Stimulated activated CD4-positive, alpha-beta T cell treated with anti-CD3 and anti-CD28 coated beads, TNF-alpha, amount 100 ng/mL, for 1 hour (primary cell): ENCODE results near the gene KLHDC3.

ENCODE experiments used
- DNase-seq, 3 donors: peaks; one replicate each; pipeline ENCODE4 v3.0.0-alpha.2; 2020; ENCODE audit warnings: low read depth in 3 of 3, low spot score in 1 of 3

Gene KLHDC3

DNA sequence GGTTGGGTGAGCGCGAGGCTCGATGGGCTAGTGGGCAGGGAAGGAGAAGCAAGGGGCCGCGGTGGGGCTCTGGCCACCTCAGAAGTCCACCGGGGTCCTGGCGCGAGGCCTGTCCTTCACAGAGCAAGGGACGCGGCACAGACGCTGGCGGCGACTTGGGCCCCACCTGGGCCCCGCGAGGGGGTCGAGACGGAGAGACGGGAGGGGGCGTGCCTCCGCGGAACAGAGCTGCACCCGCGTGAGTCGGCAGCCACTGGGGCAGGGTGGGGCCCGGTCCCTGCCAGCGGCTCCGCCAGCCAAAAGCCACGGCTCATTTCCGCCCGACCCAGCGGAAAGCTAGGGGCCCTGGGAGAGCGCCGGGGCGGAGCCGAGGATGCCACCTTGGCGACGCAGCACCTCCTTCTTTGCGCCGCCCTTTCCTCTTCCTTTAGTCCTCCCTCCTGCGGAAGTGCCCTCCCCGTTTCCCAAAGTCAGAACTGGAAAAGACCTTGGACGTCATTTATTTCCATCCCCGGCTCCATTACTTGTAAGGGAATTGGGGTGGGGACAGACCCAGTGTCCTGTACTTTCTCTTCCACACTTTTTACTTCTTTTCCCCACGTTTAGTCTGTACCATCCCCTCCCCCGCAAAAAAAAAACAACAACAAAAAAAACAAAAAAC is 39.6 kb downstream of the KLHDC3 start, which contains the start of gene CUL7:
Gene CUL7 (minus strand): TSS at position 307 of the 661 bp plus-strand sequence. CDS start 1,063 bp downstream, outside the sequence.
- DNase-seq = peak; percentile 66 to 82 (median 79)

DNA sequence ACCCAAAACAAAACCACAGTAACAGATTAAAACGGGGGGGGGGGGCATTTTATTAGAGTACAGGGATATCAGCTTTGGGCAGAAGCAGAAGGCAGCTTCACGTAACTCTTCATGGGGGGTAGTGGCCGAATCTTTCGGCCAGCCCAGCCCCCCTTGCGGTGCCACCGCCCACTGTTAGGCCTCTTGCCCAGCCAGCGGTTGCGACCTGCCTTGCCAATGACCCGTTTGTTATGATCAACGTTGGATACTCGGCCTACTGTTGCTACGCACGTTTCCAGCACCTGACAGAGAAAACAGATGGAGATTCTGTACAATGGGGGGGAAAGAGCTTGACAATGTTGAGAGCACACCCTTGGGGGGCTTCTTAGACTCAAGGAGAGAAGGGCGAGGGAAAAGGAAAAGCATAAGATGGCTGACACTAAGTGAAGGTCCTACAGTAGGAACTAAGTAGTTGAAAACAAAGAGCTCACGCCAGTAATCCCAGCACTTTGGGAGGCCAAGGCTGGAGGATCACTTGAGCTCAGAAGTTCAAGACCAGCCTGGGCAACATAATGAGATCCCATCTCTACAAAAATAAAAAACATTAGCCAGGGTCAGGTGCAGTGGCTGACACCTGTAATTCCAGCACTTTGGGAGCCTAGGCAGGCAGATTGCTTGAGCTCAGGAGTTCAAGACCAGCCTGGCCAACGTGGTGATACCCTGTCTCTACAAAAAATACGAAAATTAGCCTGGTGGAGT is 40.3 kb downstream of the KLHDC3 start:
- DNase-seq = no peak

DNA sequence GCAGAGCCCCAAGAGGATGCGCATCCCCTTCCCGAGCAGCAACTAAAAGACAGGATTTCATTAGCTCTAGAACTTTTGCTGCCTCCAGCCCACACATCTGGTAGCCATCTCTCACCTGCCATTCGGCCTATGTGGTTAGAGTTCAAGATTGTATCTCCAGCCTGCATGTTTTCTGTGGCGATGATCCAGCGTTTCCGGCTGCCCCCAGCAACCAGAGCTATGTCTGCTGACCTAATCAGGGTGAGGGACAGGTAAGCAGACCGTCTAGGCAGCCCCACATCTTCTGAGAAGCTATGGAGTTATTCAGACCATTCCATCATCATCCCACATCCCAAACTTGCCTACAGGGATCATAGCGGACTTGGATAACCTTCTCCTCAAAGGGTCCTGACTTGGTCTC is 41.9 kb downstream of the KLHDC3 start:
- DNase-seq = no peak

DNA sequence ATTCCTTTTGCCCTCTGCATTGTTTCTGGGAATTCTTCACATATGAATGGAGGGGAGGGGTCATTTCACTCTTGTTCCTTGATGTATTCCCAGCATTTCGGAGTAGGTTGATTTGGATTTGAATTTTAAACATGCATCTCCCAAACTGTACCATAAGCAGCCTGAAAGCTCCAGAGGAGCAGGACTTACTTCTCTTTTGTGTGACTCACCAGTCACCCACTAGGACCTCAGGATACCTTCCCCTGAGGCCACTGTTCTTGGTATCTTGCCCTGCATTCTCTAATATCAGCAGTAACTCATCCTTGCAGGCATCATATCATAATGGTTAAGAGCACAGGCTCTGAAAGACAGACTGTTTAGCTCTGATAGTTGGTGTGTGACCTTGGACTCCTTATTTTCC is 44.5 kb downstream of the KLHDC3 start:
- no peak for DNase-seq

DNA sequence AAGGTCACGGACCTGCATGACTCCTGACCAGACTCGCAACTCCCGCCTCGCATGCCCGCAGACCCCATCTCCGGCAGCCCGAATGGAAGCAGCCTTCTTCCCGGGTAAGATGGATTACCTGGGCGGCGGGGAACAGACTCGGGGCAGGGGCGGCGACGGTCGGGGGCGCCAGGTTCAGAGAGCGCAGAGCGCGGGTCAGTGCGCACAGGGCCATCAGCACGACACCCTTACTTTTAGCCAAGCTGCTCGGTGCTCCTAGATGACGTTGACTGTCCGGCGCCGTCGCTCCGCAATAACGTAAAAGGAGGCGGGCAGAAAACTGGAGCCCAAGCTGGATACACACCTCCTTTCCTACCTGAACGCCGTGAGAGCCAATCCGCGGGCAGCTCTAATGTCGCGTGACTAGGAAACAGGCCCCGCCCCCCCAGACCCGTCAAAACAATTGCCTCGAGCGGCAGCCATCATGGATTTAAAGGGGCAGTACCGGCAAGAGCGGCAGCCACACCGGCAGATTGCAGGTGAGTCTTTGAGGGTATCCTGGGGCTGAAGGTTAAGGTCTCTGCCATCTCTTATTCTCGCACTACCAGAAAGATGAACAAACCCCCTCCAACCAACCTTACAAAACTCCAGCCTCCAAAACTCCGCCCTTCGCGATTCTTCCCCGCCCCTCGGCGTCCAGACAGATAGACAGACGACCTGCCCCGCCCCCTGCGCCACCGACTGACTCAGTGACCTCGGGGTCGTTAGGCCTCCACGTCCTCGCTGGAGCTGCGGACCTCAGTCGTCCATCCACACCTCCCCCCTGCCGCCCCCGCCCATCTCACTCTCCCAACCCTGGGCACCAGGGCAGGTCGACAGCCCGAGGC is 45.4 kb downstream of the KLHDC3 start, which contains the start of the genes KLC4 and MRPL2:
Gene KLC4 (plus strand): TSS at position 464 of the 866 bp plus-strand sequence. CDS start 1,705 bp downstream, outside the sequence.
Gene MRPL2 (minus strand): TSS at position 267 of the 866 bp plus-strand sequence. CDS start 53 bp downstream, at position 214.
- peak; percentile 88 to 93 (median 90) for DNase-seq

DNA sequence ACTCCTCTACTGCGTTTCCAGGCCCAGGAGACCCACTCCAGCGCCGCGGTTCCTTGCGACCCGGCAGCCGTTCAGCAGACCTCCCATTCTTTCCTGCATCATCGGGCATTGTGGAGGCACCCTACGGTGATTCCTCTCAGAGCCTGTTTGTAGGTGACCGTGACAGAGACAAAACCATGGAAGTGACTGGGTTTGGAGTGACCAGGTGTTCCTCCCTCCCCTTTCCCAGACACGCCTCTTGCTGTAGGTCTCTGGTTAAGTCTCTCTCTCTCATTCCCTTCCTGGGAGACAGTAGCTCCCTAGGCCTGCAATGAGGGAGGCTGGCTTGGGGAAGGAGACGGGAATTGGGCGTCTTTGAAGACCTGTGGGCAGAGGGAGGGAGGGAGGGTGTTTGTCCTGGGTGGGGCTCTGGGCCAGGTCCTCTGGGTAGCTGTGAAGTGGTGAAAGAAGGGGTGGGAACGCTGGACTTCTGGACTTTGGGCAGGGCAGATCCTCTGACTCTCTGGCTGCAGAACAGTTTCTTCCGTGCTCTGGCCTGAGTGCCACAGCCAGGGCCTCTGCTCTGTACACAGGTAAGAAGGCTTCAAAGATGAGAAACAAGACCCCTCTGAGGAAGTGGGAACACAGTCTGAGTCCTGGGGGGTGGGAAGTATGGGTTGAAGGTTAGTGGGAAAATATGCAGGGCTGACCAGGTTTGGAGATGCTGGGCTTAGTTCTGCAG is 46.1 kb downstream of the KLHDC3 start:
- no peak for DNase-seq

DNA sequence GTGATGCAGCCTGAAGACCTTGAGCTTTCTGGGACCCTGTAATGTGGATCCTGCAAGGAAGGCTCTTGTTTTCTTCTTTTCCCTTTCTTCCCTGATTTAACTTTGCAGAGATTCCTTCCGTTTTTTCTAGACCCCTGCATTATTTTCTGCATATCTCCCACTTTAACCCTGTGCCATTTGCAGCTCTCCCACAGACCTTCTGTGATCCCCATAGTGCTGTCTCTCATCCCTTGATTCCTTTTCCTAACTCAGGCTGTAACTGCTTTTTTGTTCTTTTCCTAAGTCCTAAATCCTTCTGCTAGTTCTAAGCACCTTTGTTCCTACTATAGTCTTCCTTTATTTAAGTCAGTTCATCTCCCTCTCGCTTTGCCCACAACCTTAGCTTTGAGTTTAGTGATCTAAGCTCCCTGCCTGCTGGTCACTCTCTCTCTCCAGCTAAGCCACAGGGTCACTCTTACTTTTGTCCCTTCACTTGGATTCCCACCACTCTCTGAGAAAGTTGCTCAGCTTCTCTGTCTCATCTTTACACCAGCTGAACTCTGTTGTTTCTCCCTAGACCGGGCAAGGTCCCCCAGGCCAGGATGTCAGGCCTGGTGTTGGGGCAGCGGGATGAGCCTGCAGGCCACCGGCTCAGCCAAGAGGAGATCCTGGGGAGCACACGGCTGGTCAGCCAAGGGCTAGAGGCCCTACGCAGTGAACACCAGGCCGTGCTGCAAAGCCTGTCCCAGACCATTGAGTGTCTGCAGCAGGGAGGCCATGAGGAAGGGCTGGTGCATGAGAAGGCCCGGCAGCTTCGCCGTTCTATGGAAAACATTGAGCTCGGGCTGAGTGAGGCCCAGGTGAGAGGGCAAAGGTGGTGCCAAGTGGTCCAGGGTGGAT is 46.9 kb downstream of the KLHDC3 start:
- no peak for DNase-seq

DNA sequence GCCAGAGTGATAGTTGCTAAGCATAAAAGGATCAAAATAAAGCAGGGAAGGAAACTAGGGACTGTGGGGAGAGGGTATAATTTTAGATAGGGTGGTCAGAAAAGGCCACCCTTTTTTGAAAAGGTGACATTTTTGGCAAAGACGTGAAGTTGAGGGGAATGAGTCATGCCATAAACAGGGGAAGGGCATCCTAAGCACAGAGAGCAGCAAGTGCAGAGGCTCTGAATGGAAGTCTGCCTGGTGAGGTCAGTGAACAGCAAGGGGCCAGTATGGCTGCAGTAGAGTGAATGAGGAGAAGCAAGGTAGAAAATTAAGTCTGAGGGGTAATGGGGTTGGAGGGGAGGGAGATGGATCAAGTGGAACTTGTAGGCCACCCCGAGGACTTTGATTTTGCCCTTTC is 47.8 kb downstream of the KLHDC3 start:
- DNase-seq = no peak

DNA sequence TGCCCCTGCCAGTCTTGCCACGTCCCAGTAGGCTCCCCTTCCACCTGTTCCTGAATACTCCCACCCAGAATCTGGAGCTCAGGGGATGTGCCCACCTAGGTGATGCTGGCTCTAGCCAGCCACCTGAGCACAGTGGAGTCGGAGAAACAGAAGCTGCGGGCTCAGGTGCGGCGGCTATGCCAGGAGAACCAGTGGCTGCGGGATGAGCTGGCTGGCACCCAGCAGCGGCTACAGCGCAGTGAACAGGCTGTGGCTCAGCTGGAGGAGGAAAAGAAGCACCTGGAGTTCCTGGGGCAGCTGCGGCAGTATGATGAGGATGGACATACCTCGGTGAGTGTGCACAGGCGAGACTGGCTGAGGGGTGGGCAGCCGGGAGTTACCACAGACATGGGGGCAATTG is 48.8 kb downstream of the KLHDC3 start:
- no peak for DNase-seq

DNA sequence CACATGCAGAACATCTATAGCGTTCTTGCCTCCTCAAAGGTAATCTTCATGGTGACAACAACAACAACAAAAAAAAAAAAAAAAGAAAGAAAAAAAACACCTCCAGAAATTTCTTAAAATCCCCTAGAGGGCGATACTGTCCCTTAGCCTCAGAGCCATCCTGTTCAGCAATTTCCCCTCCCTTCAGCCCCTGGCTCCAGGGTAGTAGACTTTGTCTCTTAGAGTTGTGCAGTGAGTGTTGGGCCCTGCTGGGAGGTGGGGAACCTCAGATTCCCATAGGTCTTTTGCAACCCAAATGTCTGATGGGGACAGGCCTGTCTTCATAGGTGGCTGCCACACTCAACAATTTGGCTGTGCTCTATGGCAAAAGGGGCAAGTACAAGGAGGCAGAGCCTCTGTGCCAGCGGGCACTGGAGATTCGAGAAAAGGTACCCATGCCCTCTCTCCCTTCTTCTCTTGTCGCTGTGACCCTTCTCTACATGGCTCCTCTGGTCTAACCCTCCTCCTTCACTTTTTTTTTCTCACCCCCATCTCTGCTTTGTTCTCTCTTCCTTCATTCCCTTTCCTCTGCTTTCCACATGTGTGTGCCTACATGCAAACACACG is 56.1 kb downstream of the KLHDC3 start:
- DNase-seq = no peak
